Fibroblast of skin of abdomen (primary cell): ENCODE results near the gene RANGRF.

Experiments used
- DNase-seq: peaks from one replicate; pipeline ENCODE4 v3.0.0-alpha.2; 2013

The RANGRF gene

DNA sequence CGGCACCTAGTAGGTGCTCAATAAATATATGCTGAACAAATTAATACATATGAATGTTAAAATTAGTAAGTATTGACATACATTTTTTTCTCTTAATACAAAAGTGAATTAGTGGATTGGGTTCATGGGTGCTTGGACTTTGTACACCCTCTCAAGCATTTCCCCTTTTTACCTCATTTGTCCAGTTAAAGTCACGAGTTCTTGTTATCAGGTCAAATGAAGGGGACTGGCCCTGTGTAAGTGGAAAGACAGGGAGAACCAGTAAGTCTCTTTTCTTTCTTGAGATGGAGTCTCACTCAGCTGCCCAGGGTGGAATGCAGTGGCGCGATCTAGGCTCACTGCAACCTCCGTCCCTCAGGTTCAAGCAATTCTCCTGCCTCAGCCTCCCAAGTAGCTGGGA lies 13.7 kb upstream of the RANGRF start:
- DNase-seq, result no peak

DNA sequence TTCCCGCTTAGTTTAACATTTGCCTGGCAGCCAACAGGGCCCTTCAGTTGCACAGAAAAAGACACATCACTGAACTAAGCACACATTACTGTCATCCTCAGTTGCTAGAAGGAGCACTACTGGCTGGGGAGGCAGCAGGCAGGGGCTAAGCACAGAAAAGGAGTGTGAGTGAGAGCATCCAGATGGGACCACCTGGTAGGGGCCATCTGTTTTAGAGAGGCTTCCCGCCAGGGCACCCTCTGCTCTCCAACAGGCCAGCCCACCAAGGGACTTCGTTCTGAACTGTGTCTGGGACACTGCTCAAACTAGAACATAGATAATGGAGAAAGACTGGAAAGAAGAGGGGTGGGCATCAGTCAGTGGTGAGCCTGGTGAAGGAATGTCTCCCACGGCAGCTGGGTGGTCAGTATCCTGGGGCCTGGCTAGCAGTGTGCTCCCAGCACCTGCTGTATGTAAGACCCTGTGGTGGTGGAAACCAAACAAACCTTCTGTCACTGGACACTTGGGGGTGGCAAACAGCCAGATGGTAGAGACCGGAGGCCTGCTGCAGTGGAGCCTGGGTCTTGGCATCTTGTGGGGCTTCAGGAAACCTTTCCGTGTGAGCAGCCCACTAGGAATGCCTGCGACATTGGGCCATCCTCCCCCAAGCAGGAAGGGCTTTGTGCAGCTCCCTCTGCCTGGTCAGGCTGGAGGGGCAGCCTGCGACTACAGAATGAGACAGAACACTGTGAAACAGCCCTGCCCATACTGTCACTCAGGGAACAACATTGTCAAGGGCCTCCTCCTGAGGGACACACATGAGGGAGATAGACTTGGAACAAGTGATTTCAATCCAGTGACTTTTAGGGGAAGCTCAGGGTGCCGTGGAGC lies 12.8 kb upstream of the RANGRF start:
- no peak for DNase-seq

DNA sequence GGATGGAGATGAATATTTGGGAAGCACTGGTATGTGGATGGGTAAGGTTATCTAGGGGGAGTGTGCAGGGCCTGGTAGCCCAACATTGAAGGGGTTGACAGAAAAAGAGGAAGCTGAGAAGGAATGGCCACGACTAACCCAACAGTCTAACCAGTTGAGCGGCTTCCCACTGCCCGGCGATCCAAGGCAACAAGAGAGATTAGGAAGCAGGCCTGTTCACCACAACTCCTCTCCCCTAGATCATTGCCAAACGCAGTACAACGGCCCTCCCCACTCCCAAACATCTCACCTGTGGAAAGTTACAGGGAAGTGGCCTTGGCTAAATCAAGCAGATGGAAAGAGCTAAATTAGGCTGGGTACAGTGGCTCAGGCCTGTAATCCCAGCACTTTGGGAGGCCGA lies 11.2 kb upstream of the RANGRF start:
- no peak for DNase-seq

DNA sequence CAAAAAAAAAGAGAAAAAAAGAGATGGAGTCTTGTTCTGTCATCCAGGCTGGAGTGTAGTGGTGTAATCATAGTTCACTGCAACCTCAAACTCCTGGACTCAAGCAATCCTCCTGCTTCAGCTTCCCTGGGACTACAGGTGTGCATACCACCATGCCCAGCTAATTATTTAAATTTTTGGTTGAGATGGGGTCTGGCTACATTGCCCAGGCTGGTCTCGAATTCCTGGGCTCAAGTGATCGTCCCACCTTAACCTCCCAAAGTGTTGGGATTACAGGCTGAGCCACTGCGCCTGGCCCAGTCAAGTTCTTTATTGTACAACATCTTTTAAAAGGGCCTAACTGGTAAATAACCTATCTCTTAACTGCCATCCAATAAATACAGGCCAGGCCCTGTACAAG lies 6.1 kb upstream of the RANGRF start:
- DNase-seq, result no peak

DNA sequence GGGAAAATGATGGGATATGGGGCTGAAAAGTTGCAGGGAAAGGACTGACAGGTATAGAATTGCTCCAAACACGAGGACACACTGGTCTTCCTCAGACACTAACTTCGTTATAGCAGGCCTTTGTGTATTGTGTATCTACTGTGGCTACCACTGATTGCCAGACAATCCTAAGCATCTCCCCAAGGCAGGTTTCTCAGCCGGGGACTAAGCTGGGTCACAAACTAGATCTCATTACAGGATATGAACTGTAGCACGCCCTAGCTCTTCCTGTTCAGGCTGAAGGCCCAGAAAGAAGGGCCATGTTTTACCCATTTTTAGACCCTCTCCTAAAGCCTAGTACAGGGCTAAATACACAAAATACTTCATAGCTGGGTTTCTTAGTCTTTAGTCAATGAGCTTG lies 5.1 kb upstream of the RANGRF start:
- DNase-seq, result no peak

DNA sequence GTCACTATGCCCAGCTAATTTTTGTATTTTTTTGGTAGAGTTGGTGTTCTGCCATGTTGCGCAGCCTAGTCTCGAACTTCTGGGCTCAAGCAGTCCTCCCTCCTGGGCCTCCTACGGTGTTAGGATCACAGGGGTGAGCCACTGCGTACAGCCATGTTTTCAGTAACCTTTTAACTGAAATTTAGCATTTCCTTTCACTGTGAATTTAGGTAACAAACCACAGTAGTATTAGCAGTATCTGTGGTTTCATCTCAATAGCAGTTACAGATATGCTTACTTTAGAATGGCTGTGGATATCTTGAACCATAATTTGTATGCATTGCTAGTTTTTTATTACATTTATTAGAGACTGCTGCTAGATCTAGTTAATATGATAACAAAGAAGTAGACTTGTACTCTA lies 4.3 kb upstream of the RANGRF start:
- no peak for DNase-seq

DNA sequence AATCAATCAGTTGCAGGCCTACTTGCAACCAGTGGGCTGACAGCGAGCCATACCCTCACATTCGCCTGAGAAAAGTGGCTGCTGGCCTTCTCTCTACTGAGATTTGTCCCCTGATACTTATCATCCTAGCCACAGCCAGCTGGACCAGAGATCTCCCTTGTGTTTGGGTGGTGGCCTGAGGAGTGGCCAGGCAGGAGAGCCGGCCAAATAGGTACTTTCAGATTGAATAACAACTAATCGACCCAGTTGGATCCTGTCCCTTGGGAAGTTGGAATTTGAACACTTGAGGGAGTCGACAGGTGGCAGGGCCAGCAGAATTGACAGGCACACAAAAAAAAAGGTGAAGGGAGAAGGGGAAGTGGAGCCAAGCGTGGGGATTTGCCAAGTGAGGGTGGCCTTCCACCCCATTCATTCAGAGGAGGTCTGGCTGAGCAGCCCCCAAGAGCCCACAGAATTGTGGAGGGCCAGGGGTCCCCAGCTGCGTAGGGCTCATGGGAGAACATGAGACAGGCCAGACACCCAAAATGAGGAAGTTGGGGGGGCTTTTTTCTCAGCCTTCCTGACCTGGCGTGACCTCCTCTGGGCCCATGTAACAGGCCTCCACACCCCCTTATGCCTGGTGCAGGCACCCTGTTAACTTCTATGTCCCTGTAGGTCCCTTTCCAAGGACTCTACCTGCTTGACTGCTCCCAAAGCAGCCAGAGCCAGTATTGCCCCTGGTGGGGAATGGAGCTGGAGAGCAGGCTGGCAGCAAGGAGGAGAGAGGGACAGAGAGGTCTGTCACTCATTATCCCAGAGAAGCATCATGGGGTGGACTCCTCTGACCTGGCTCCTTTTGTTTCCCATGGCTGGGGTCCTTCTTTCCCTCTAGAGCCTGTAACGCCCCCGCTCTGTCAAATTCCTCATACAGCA lies 2.9 kb upstream of the RANGRF start:
- no peak for DNase-seq

DNA sequence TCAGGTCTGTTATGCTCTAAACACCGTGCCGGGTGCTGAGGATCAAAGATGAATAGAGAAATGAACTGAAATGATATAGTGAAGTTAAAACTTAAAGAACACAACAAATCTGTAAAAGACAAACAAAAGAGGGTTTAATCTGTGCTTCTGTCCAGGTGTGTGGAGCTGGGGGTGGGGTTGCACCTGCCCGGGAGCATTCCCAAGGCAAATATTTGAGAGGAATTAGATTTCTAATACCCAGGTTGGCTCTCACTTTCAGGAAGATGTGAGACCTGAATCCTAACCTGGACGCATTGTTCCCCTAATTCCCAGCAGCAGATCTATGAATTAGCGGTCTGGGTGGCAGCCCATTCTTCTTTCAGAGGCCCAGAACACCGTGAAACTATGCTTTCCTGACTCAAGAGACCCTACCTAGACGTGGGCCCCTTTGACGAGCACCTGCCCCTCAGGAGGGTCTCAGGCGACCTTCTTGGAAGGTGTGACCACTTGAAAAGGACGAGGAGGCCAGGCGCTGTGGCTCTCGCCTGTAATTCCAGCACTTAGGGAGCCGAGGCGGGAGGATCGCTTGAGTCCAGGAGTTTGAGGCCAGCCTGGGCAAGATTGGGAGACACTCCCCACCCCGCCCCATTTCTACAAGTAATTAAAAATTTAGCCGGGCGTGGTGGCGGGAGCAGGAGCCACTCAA lies 677 bp upstream of the RANGRF start:
- DNase-seq, result no peak

DNA sequence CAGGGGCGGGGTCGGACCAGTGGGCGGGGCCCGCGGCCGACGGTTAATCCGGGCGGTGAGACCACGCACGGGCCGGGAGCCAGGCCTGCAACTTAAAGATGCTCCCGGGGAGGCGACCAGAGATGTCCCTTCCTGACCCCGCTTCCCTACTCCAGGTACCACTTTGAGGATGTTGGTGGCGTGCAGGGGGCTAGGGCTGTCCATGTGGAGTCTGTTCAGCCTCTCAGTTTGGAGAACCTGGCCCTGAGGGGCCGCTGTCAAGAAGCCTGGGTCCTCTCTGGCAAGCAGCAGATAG lies 580 bp downstream of the RANGRF start:
- no peak for DNase-seq

DNA sequence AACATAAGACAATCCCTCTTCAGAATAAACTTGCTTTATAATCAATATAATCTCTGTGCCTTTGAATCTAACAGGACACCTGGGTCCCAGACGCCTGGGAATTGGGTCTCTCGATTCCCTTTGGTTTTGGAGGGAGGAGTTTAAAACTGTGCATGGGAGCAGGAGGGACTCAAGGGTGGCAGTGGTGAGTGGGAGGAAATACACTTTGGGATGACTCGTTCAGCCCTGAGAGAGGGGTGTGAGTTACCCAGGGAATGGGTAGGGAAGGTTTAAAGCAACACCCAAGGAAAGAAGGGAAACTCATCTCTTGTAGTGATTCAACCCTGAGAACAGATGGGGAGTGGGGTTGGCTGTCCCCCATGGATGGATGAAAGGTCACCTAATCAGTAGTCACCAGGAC lies 1.6 kb downstream of the RANGRF start:
- no peak for DNase-seq

DNA sequence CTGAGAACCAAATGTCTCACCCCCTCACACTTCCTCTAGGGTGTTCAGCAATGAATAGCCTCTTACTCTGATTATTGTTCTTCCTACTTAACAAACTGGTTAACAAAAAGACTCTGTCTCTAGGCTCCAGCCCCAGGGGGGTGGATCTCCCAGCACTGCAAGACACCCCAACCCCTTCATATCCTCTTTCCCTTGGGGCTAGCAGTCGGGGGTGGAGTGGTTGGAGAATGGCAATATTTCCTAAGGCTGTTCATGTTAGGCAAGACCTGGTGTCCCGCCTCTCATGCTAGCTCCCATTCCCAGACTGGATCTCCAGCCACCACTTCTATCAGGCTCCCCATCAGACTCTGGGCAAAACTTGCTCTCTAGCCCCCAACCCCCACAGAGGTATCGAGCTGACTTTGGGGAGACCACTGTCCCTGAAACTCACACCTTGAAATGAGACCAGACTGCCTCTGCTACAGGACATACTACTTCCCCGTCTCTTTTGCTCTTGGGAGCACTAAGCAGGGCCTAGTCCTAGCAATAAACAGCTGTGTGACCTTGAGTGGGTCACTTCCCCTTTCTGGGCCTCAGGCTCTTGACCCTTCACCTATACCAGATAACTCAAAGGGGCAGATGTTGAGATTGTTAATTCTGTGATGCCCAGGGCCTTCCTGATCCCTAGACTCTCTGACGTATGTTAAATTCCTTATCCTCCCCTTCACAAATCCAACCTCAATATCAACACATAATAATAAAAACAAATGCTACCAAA lies 4.3 kb downstream of the RANGRF start:
- no peak for DNase-seq

DNA sequence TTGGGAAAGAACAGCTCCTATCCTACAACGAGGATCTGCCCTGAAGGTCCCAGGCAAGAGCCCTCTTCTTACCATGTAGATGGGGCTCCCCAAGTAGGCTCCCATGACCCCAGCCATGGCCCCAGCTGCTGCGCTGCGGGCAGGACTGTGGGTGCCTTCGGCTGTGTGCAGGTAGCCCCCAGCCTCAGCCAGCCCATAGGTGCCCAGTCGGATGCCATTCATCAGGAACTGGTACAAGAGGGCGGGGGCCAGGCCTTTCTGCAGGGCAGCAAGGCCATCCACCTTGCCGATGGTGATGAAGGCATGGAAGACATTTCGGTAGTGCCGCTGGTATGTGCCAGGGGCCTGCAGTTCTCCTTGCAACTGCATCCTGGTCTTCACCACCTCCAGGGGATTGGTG lies 5.9 kb downstream of the RANGRF start:
- DNase-seq, result no peak

DNA sequence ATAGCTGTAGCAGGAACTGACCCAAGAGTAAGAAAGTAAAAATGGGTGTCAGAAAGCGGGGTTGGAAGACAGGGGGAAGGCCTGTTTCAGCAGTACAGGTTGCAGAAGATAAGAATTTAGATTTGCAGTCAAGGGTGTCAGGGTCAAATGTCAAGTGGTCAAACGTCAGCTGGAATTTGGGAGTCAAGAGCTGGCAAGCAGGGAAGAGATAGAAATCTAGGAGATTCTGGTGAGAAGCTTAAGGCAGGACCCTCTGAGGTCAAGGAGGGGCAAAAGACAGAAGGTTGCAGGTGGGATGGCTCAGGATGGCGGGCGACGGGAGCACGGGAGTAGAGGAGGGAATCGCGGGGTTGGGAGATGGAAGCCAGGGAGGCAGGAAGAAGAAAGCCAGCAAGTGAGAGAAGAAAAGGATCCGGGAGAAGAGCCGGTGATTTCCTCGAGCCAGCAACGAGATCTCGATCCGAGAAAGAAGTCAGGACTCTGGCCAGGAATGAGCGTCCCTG lies 6.4 kb downstream of the RANGRF start:
- no peak for DNase-seq

DNA sequence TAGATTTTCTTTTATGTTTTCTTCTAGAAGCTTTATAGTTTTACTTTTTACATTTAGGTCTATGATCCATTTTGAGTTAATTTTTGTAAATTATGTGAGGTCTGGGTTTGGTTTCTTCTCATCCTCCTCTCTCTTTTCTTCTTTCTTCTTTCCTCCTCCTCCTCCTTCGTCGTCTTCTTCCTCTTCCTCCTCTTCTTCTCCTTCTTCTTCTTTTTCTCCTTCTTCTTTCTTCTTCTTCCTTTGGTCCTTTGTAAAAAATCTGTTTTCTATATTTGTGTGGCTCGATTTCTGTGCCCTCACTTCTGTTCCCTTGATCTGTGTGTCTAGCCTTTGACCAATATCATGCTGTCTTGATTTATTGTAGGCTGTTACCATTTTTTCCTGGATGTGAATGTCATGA lies 11.8 kb downstream of the RANGRF start:
- no peak for DNase-seq

DNA sequence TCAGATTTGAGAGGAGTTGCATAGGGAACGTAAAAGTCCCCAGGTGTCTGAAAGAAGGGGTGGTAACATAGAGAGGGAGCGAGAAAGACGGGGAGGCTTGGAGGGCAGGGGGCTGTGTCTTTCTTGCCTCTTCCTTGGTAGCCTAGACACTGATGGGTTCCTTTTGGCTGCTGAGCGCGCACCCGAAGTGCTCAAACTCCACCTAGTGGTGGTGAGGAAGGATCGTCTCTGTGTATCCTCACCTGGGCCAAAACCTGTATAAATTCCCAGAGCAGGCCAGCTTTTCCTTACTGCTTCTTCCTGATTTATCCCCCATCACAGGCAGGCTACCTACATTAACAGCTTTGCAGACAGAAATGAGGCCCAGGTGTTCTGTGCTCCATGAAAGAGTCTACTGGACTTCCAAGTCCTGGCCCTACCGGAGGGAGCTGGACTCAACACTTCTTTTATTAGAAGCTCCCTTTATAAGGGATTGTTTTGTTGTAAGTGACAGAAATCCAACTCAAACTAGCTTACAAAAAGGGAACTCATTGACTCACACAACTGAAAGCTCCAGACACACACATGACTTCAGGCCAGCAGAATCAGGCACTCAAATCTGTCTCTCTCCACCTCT lies 12.3 kb downstream of the RANGRF start:
- DNase-seq, result peak; percentile 65

DNA sequence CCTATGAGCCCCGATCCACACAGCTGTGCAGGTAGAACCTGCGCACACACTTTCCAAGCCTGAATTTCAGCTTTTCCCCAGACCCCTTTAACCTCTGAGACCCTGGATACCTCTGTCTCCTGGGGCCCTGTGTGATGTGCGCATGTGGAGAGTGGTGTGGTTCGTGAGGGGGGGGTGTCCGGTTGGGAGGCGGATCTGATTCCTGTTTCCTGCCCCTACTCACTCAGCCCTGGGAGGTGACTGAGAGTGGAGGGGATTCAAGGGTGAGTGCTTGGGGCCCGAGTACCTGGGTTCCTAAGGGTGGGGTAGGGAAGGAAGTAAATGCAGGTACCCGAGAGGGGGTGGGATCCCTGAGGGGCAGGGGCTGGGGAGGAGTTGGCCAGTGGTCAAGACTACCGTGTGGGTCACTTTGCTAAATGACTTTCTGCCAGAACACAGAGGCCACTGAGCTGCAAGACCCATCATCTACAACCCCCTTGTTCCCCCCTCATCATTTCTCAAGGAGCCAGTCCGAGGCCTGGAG lies 22.2 kb downstream of the RANGRF start:
- DNase-seq, result no peak

DNA sequence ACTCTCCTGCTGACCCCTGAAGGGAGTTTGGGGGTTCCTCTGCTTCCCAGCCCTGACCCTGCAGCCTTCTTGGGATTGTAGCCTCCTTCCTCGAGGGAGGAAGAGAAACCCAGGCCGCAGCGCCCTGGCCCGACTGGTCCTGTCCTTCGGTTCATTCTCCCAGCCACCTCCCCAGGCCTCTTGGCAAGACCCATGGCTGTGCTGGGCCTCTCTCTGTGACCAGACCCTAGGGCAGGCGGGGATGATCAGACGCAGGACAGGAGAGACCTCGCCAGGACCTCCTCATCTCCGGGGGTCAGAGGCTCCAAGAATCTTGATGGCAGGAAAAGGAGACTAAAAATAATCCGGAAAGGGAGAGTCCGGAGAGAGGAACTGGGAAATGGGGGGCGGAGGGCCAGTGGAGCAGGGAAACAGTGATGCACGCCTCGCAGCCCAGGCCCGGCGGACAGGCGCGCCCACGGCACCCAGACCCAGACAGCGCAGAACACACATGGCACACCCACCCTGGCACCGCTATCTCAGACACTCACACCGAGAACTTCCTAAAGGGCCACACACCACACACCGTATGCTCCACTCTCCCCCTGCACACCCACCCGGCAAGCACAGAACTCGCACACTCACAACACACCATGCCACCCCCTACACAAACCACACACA lies 22.8 kb downstream of the RANGRF start:
- no peak for DNase-seq

DNA sequence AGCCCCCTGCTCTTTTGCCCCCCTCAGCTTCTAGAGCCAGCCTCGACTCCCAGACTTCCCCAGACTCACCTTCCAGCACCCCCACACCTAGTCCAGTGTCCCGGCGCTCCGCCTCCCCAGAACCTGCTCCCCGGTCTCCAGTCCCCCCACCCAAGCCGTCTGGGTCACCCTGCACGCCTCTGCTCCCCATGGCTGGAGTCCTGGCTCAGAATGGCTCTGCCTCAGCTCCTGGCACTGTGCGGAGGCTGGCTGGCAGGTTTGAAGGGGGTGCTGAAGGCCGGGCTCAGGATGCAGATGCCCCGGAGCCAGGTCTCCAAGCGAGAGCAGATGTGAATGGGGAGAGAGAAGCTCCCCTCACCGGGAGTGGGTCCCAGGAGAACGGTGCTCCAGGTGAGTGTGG lies 23.8 kb downstream of the RANGRF start:
- DNase-seq, result no peak

DNA sequence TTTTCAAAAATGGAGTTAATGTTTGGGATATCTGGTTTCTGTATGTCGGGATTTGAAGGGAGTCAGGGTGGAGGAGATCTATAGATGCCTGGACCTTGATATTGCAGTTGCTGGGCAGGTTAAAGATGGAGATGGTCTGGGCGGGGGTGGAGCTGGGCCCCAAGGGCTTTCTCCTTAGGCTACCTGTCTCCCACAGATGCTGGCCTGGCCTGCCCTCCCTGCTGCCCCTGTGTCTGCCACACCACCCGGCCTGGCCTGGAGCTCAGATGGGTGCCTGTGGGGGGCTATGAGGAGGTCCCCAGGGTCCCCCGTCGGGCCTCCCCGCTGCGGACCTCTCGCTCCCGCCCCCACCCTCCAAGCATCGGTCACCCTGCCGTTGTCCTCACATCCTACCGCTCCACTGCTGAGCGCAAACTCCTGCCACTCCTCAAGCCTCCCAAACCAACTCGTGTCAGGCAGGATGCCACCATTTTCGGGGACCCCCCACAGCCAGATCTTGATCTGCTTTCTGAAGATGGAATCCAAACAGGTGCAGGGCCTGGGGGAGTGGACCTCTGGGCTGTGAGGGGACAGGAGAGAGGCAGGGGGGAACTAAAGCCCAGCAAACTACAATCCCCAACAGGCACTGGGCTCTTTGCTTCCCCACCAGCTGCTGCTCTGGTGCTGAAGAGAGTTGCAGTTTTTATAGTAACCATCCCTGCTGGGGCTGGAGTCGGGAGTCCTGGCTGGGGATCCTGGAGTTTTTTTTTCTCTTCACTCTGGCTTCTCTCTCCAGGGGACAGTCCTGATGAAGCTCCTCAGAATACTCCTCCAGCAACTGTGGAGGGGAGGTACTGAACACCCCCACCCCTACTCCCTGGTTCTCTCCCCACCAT lies 24.5 kb downstream of the RANGRF start:
- DNase-seq, result no peak
